Suprapubic skin (tissue), 4 donors: Measurements from ENCODE around the gene SSH3. TPM values are rescaled to one million over a fixed set of nuclear protein-coding genes. Genes with fewer than 3 reads are reported as not detected.

Experiments used
- DNase-seq, 2 donors: peaks; one replicate each; pipeline ENCODE4 v3.0.0-alpha.2; 2019; ENCODE audit warnings: low spot score in 2 of 2
- H3K27ac ChIP-seq: fragments of 200-600 bp; sonication (generic); one replicate; pipeline ENCODE4 v1.5.1; 2019
- H3K27me3 ChIP-seq: fragments of 200-600 bp; sonication (generic); one replicate; pipeline ENCODE4 v1.5.1; 2019
- H3K36me3 ChIP-seq: fragments of 200-600 bp; sonication (generic); one replicate; pipeline ENCODE4 v1.5.1; 2019
- H3K4me1 ChIP-seq: fragments of 200-600 bp; sonication (generic); one replicate; pipeline ENCODE4 v1.5.1; 2019
- H3K4me3 ChIP-seq: fragments of 200-600 bp; sonication (generic); one replicate; pipeline ENCODE4 v1.5.1; 2019; ENCODE audit warnings: mild to moderate bottlenecking
- H3K9me3 ChIP-seq: fragments of 200-600 bp; sonication (generic); one replicate; pipeline ENCODE4 v1.5.1; 2019
- EP300 ChIP-seq: sonication (generic); formaldehyde crosslinking; IDR thresholded peaks from one replicate; pipeline ENCODE4 v1.6.1; 2017; ENCODE audit warnings: antibody characterized with exemption
- POLR2A ChIP-seq, 2 donors: fragments of 450-650 bp; IDR thresholded peaks; one replicate each; pipeline ENCODE4 v1.6.1; 2017; ENCODE audit warnings: antibody characterized with exemption in 2 of 2, mild to moderate bottlenecking in 2 of 2, moderate library complexity in 2 of 2
- POLR2AphosphoS5 ChIP-seq, 3 donors: sonication (generic); formaldehyde crosslinking; IDR thresholded peaks; one replicate each; pipeline ENCODE4 v1.6.1; 2017; ENCODE audit warnings: antibody characterized with exemption in 3 of 3
- WGBS: methylation state at CpG from one replicate; pipeline ENCODE4 v1.1.5; 2018; 5-methylcytosine and 5-hydroxymethylcytosine counted together
- total RNA-seq, 4 donors: library from RNA; depleted of rRNA; stranded (reverse); fragments of >200 nt; gene quantifications; one replicate each; pipeline ENCODE4 v1.1.0, GENCODE V29; 2016
- TF ChIP-seq, protein P1 (sequence below), 2 donors: fragments of 200-600 bp in 1 of 2; fragments of 450-650 bp in 1 of 2; sonication (generic) in 1 of 2; IDR thresholded peaks; one replicate each; pipeline ENCODE4 v1.5.1; 2016 to 2019; ENCODE audit warnings: antibody characterized with exemption in 2 of 2, mild to moderate bottlenecking in 1 of 2, moderate library complexity in 1 of 2

SSH3 gene
- total RNA-seq, 4 donors from 2014 or later = 49.4 to 107 (median 63.9) TPM

DNA sequence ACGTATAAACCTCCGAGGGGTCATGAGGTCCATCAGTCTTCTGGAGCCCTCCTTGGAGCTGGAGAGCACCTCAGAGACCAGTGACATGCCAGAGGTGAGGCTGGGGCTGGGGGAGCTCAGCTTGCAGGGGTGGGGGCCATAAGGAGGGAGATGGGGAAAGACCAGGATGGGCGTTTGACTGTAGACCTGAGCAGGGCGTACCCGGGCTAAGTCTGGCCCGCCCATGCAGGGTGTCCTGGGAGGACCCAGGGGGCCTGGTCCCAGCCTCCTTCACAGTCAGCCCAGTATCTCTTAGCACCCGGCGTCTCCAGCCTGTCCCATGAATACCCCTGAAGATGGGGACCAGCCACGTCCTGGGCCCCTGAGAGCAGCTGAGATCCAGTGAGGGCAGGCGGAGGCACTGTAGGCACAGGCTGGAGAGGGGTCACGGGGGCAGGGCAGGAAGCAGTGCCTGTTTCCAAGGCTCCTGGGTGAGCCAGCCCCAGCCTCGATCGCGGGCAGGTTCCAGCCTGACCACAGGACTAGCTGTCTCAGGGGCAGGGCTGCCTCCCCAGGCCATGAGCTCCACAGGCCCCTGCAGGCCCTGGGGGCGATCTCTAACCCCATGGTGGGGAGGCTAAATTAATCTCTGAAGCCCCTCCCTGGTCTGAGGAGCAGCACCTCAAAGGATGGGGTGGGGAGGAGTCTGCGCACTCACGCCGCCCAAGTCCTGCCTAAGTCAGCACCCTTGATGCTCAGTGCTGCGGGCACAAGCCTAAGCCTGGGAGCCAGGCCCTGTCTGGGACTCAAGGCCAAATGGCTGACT lies 7.1 kb downstream of the SSH3 start:
- peak in 1 of 2 donors; percentile 75 for DNase-seq
- Histone ChIP-seq H3K4me1 (peaks cover 58% of the 10 kb centered on the region), H3K4me3 (no peak overlapping the region), H3K36me3 (peaks cover 38% of the 10 kb centered on the region), H3K9me3 (no peaks in the 10 kb centered on the region), H3K27ac (peak overlapping the region; percentile 84), H3K27me3 (no peaks in the 10 kb centered on the region)
- WGBS = 73% methylated on average over 12 of the region's 19 CpGs
- TF ChIP-seq EP300 (no peak), POLR2A (IDR thresholded peaks at IDR 0.05) (no peak), POLR2AphosphoS5 (IDR thresholded peaks at IDR 0.05) (no peak)
- TF ChIP-seq, protein P1, sequence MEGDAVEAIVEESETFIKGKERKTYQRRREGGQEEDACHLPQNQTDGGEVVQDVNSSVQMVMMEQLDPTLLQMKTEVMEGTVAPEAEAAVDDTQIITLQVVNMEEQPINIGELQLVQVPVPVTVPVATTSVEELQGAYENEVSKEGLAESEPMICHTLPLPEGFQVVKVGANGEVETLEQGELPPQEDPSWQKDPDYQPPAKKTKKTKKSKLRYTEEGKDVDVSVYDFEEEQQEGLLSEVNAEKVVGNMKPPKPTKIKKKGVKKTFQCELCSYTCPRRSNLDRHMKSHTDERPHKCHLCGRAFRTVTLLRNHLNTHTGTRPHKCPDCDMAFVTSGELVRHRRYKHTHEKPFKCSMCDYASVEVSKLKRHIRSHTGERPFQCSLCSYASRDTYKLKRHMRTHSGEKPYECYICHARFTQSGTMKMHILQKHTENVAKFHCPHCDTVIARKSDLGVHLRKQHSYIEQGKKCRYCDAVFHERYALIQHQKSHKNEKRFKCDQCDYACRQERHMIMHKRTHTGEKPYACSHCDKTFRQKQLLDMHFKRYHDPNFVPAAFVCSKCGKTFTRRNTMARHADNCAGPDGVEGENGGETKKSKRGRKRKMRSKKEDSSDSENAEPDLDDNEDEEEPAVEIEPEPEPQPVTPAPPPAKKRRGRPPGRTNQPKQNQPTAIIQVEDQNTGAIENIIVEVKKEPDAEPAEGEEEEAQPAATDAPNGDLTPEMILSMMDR (IDR thresholded peaks at IDR 0.05) = no peak

DNA sequence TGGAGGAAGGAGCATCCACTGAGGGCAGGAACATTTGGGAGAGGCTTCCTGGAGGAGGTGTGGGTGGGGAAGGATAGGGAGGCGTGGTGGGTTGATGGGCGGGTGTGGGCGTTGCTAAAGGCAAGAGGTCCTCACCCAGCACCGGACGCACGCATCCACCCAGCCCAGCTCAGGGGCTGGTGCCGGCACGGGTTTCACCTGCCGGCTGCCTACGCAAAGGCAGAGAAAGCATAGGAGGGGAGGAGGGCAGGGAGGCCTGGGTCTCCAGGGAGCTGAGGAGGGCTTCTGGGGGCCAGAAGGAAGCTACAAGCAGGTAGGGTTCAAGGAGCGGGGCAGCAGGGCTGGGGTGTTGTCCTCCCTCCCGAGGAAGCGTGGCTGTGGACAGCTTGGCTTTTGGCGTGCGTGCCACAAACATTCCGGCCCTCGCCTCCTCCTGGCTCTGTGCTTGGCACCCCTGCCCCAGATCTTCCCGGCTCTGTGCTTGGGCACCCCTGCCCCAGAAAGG lies 7.8 kb downstream of the SSH3 start:
- H3K9me3 ChIP-seq = no peaks in the 10 kb centered on the region
- H3K27me3 ChIP-seq = no peaks in the 10 kb centered on the region
- H3K4me1 ChIP-seq = peaks cover 60% of the 10 kb centered on the region
- peaks cover 38% of the 10 kb centered on the region for H3K36me3 ChIP-seq
- peak overlapping the region; percentile 84 for H3K27ac ChIP-seq
- no peak overlapping the region for H3K4me3 ChIP-seq
- 61% methylated on average over 17 of the region's 18 CpGs for WGBS
- DNase-seq = peak in 1 of 2 donors; percentile 74
- TF ChIP-seq POLR2AphosphoS5 (IDR thresholded peaks at IDR 0.05) (no peak), EP300 (no peak), POLR2A (IDR thresholded peaks at IDR 0.05) (no peak)
- TF ChIP-seq, protein P1 (IDR thresholded peaks at IDR 0.05) = no peak

DNA sequence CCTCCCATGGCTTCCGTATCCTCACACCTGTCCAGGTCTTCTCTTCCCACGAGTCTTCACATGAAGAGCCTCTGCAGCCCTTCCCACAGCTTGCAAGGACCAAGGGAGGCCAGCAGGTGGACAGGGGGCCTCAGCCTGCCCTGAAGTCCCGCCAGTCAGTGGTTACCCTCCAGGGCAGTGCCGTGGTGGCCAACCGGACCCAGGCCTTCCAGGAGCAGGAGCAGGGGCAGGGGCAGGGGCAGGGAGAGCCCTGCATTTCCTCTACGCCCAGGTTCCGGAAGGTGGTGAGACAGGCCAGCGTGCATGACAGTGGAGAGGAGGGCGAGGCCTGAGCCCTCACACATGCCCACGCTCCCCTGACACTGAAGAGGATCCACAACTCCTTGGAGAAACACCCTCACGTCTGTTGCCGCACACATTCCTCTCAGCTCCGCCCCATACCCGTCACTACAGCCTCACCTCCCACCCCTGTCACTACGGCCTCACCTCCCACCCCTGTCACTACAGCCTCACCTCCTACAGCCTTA lies 8.3 kb downstream of the SSH3 start:
- peaks cover 65% of the 10 kb centered on the region for H3K4me1 ChIP-seq
- peak overlapping the region; percentile 84 for H3K27ac ChIP-seq
- peak in 1 of 2 donors; percentile 76 for DNase-seq
- H3K36me3 ChIP-seq = peaks cover 38% of the 10 kb centered on the region
- no peaks in the 10 kb centered on the region for H3K9me3 ChIP-seq
- TF ChIP-seq POLR2A (IDR thresholded peaks at IDR 0.05) = no peak
- TF ChIP-seq, protein P1 (IDR thresholded peaks at IDR 0.05) = no peak
- no peak for TF ChIP-seq POLR2AphosphoS5 (IDR thresholded peaks at IDR 0.05)
- TF ChIP-seq EP300 = no peak
- no peaks in the 10 kb centered on the region for H3K27me3 ChIP-seq
- WGBS = 65% methylated on average over 12 of the region's 15 CpGs
- H3K4me3 ChIP-seq = no peak overlapping the region

DNA sequence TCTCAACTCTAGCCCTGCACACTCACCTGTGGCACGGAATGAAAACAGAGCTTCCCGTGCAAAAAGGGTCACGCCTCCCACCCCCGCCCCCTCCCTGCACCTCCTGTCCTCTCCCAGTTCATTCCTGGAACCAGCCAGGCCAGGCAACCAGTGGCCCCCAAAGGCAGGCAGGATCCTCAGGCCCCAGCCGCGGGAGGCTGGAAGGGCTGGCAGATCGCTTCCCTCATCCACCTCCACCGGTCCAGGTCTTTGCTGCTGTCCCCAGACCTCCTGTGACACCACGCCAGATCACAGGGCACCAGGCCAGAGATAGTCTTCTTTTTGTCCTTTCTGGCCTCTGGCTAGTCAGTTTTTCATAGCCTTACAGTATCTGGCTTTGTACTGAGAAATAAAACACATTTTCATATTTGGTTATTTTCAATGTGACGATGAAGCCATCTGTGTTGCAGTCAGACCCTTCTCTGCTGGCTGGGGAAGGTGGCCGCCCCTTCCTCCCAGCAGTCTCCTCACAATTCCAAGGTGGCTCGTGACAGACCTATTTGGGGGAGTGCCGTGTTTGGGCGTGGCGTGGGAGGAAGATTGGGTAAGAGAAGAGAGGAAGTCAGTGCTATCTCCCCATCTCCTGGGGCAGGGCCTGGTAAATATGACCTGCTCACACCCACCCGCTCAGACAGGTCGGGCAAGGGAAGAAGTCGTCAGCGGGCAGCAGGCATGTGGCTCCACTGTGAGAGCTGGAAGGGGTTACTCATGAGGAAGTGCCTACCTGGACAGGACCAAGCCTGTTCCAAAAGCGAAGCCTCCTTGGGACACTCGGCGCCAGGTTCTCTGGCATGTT lies 9.1 kb downstream of the SSH3 start:
- no peaks in the 10 kb centered on the region for H3K9me3 ChIP-seq
- WGBS = 42% methylated on average over 22 of the region's 22 CpGs
- DNase-seq = peak; percentile 82 to 85
- no peaks in the 10 kb centered on the region for H3K27me3 ChIP-seq
- H3K4me1 ChIP-seq = peaks cover 69% of the 10 kb centered on the region
- no peak overlapping the region for H3K4me3 ChIP-seq
- TF ChIP-seq EP300 (no peak), POLR2AphosphoS5 (IDR thresholded peaks at IDR 0.05) (peak in 1 of 3 donors; percentile 74)
- peak overlapping the region; percentile 84 for H3K27ac ChIP-seq
- peaks cover 34% of the 10 kb centered on the region for H3K36me3 ChIP-seq

DNA sequence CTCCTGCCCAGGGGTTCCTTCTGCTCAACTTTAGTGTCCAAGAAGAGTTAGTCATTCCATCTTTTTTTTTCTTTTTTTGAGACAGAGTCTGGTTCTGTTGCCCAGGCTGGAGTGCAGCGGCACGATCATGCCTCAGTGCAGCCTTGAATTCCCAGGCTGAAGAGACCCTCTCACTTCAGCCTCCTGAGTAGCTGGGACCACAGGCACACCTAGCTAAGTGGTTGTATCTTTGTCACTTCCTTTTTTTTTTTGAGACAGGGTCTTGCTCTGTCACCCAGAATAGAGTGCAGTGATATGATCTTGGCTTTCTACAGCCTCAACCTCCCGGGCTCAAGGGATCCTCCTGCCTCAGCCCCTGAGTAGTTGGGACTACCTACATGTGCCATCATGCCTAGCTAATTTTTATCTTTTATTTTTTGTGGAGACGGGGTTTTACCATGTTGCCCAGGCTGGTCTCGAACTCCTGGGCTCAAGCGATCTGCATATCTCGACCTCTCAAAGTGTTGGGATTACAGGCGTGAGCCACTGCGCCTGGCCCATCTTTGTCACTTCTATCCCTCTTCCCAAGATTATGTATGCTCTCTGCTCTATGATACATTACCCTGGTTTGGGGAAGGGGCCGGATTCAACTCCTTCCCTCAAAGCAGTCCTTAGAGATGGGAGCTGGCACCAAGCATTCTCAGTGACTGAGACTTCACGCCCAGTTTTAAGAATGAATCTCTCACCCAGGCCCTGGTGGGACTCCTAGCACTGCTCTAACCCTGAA lies 10.0 kb downstream of the SSH3 start:
- 55% methylated on average over 11 of the region's 11 CpGs for WGBS
- H3K27ac ChIP-seq = peak overlapping the region; percentile 84

More for the DNA sequence above, 10.0 kb downstream of the SSH3 start:
- peaks cover 73% of the 10 kb centered on the region for H3K4me1 ChIP-seq
- H3K9me3 ChIP-seq = no peaks in the 10 kb centered on the region
- no peaks in the 10 kb centered on the region for H3K27me3 ChIP-seq
- peaks cover 25% of the 10 kb centered on the region for H3K36me3 ChIP-seq
- no peak overlapping the region for H3K4me3 ChIP-seq
- TF ChIP-seq POLR2AphosphoS5 (IDR thresholded peaks at IDR 0.05) = no peak
- TF ChIP-seq, protein P1 (IDR thresholded peaks at IDR 0.05) = no peak
- no peak for TF ChIP-seq EP300
- no peak for TF ChIP-seq POLR2A (IDR thresholded peaks at IDR 0.05)
- peak in 1 of 2 donors; percentile 34 for DNase-seq
